Uterus (tissue), 2 donors: ENCODE results near the gene SH3PXD2A.

Experiments used
- POLR2A ChIP-seq, 2 donors: fragments of 450-650 bp; IDR thresholded peaks; one replicate each; pipeline ENCODE4 v1.6.1; 2016; ENCODE audit warnings: antibody characterized with exemption in 2 of 2, mild to moderate bottlenecking in 1 of 2, moderate library complexity in 1 of 2
- TF ChIP-seq, protein P1 (sequence below), 4 experiments: fragments of 200-600 bp in 2 of 4; fragments of 450-650 bp in 2 of 4; sonication (generic) in 2 of 4; IDR thresholded peaks; one replicate each; pipeline ENCODE4 v1.5.1; 2016 to 2019; ENCODE audit warnings: antibody characterized with exemption in 4 of 4, mild to moderate bottlenecking in 2 of 4, moderate library complexity in 1 of 4

DNA sequence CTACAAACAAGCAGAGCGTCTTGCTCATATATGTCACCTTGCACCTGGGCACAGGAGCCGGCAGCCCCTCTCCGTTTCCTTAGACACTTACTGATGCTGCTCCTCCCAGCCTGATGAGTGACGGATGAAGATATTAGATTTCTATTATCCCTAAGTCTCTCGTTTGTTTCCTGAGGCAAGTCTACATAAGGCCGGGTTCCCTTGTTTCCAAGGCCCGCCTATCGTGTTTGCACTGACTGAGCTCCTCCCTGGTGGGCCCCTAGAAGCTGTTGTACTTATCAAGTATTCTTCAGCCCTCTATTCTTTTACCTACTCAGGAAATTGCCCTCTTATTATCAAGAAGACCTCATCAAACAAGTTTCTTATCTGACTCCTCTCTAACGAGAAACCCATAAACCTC, 18.5 kb downstream of the SH3PXD2A start:
- no peak for TF ChIP-seq POLR2A (IDR thresholded peaks at IDR 0.05)
- TF ChIP-seq, protein P1, sequence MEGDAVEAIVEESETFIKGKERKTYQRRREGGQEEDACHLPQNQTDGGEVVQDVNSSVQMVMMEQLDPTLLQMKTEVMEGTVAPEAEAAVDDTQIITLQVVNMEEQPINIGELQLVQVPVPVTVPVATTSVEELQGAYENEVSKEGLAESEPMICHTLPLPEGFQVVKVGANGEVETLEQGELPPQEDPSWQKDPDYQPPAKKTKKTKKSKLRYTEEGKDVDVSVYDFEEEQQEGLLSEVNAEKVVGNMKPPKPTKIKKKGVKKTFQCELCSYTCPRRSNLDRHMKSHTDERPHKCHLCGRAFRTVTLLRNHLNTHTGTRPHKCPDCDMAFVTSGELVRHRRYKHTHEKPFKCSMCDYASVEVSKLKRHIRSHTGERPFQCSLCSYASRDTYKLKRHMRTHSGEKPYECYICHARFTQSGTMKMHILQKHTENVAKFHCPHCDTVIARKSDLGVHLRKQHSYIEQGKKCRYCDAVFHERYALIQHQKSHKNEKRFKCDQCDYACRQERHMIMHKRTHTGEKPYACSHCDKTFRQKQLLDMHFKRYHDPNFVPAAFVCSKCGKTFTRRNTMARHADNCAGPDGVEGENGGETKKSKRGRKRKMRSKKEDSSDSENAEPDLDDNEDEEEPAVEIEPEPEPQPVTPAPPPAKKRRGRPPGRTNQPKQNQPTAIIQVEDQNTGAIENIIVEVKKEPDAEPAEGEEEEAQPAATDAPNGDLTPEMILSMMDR (IDR thresholded peaks at IDR 0.05), result no peak
